Liver (tissue), 9 donors: ENCODE data around the gene GALK2. TPM values are rescaled to one million over a fixed set of nuclear protein-coding genes. Genes with fewer than 3 reads are reported as not detected.
"Not testable (repeated sequence)": the region's sequence is repeated elsewhere in the genome, so short reads cannot be mapped to it uniquely, and the experiment has no call there.

Experiments used
- DNase-seq: peaks from one replicate; pipeline ENCODE4 v3.0.0-alpha.2; 2017; ENCODE audit warnings: low spot score
- H3K27ac ChIP-seq, 2 donors: one replicate each; pipeline ENCODE4 v1.7.0; 2013; ENCODE audit warnings: inconsistent platforms in 2 of 2, low read length in 2 of 2, control low read depth in 1 of 2, low read depth in 1 of 2, mild to moderate bottlenecking in 1 of 2
- H3K27me3 ChIP-seq, 4 donors: one replicate each; pipeline versions ENCODE4 v1.6.1 to v1.7.0; 2013; ENCODE audit warnings: low read length in 3 of 4, inconsistent platforms in 1 of 4, mild to moderate bottlenecking in 1 of 4, moderate library complexity in 1 of 4; ENCODE audit not compliant: control insufficient read depth in 4 of 4, insufficient read depth in 4 of 4
- H3K36me3 ChIP-seq, 4 donors: one replicate each; pipeline versions ENCODE4 v1.6.1 to v1.7.0; 2013; ENCODE audit warnings: low read length in 3 of 4, mild to moderate bottlenecking in 3 of 4, low read depth in 1 of 4, moderate library complexity in 1 of 4; ENCODE audit not compliant: control insufficient read depth in 4 of 4, insufficient read depth in 3 of 4
- H3K4me1 ChIP-seq, 4 donors: one replicate each; pipeline versions ENCODE4 v1.6.1 to v1.7.0; 2013; ENCODE audit warnings: low read length in 3 of 4, mild to moderate bottlenecking in 3 of 4, moderate library complexity in 1 of 4; ENCODE audit not compliant: control insufficient read depth in 4 of 4, insufficient read depth in 4 of 4
- H3K4me3 ChIP-seq, 3 donors: one replicate each; pipeline versions ENCODE4 v1.6.1 to v1.7.0; 2013; ENCODE audit warnings: low read length in 3 of 3, control low read depth in 1 of 3, low read depth in 1 of 3, mild to moderate bottlenecking in 1 of 3
- H3K9ac ChIP-seq, 2 donors: one replicate each; pipeline ENCODE4 v1.7.0; 2013; ENCODE audit warnings: low read length in 2 of 2, mild to moderate bottlenecking in 2 of 2, moderate library complexity in 2 of 2, control low read depth in 1 of 2, low read depth in 1 of 2
- H3K9me3 ChIP-seq, 4 donors: one replicate each; pipeline versions ENCODE4 v1.6.1 to v1.7.0; 2013; ENCODE audit warnings: low read length in 3 of 4; ENCODE audit not compliant: control insufficient read depth in 4 of 4
- FOXA2 ChIP-seq: IDR thresholded peaks from 2 replicates; pipeline ENCODE4 v1.6.1; 2016; ENCODE audit warnings: antibody characterized with exemption
- GABPA ChIP-seq, 2 donors: IDR thresholded peaks in 1 of 2; conservative IDR thresholded peaks in 1 of 2; 2 replicates each; pipeline ENCODE4 v1.6.1; 2016; ENCODE audit warnings: antibody characterized with exemption in 2 of 2, mild to moderate bottlenecking in 1 of 2, moderate library complexity in 1 of 2
- HNF4A ChIP-seq, 2 donors: conservative IDR thresholded peaks; 2 replicates each; pipeline ENCODE4 v1.6.1; 2016; ENCODE audit warnings: antibody characterized with exemption in 2 of 2, mild to moderate bottlenecking in 2 of 2
- NR2F2 ChIP-seq: IDR thresholded peaks from 2 replicates; pipeline ENCODE4 v1.6.1; 2016; ENCODE audit warnings: antibody characterized with exemption
- RAD21 ChIP-seq, 2 donors: IDR thresholded peaks; 2 replicates each; pipeline ENCODE4 v1.6.1; 2016; ENCODE audit warnings: antibody characterized with exemption in 2 of 2, mild to moderate bottlenecking in 2 of 2
- REST ChIP-seq: IDR thresholded peaks from 2 replicates; pipeline ENCODE4 v1.6.1; 2016; ENCODE audit warnings: antibody characterized with exemption, mild to moderate bottlenecking
- RXRA ChIP-seq, 2 donors: IDR thresholded peaks; 2 replicates each; pipeline ENCODE4 v1.6.1; 2017 to 2018; ENCODE audit warnings: antibody characterized with exemption in 2 of 2, mild to moderate bottlenecking in 1 of 2
- SP1 ChIP-seq: IDR thresholded peaks from 2 replicates; pipeline ENCODE4 v1.6.1; 2018; ENCODE audit warnings: antibody characterized with exemption, mild to moderate bottlenecking
- TAF1 ChIP-seq: conservative IDR thresholded peaks from 2 replicates; pipeline ENCODE4 v1.6.1; 2016; ENCODE audit warnings: antibody characterized with exemption, mild to moderate bottlenecking
- YY1 ChIP-seq: IDR thresholded peaks from 2 replicates; pipeline ENCODE4 v1.6.1; 2016; ENCODE audit warnings: antibody characterized with exemption, mild to moderate bottlenecking
- WGBS: extraction: QIAGEN DNeasy Blood & Tissue Kit; methylation state at CpG from one replicate; pipeline ENCODE4 v1.1.7; 2013; 5-methylcytosine and 5-hydroxymethylcytosine counted together
- polyA plus RNA-seq, 2 donors: library from polyadenylated mRNA; stranded (reverse) in 1 of 2; unstranded in 1 of 2; fragments of 200-250 nt in 1 of 2; fragments of >200 nt in 1 of 2; fragmentation: Nextera tagmentation in 1 of 2; extraction: Ambion mirVana in 1 of 2; gene quantifications; one replicate each; pipeline versions ENCODE4 v1.2.1 to v1.2.3, GENCODE V29; 2013 to 2015
- total RNA-seq, 2 donors: library from RNA; depleted of rRNA; stranded (reverse); fragments of >200 nt; gene quantifications; one replicate each; pipeline ENCODE4 v1.2.3, GENCODE V29; 2014
- donor health status: healthy.
- donor health status: healthy.
- donor health status: healthy.
- donor health status: healthy.
- donor health status: healthy.

GALK2 gene
- total and polyA plus RNA-seq, 4 donors, result 18.1 to 57.0 (median 24.5) TPM

- H3K9me3 ChIP-seq, result no peaks in the 10 kb centered on the region
- no peak overlapping the region for H3K27ac ChIP-seq
- no peak overlapping the region for H3K9ac ChIP-seq
- DNase-seq, result no peak
- TF ChIP-seq RAD21 (IDR thresholded peaks at IDR 0.05) (no peak), GABPA (IDR thresholded peaks at IDR 0.05 in 1 of 2, conservative IDR thresholded peaks at IDR 0.05 in 1 of 2) (no peak), YY1 (no peak)
- no peak overlapping the region for H3K4me3 ChIP-seq
- H3K27me3 ChIP-seq, result no peaks in the 10 kb centered on the region
- peaks cover 0 to 12% (median 4%) of the 10 kb centered on the region in 4 donors for H3K4me1 ChIP-seq
- H3K36me3 ChIP-seq, result peaks cover 0 to 3% (median 0%) of the 10 kb centered on the region in 4 donors
- 92% methylated on average over 1 of the region's 1 CpG for WGBS
Measured at GRCh38 chr15:49179433-49180190, 9.6 kb downstream of the GALK2 start.

- no peak for DNase-seq
- Histone ChIP-seq H3K4me1 (no peaks in the 10 kb centered on the region), H3K36me3 (peaks cover 0 to 3% (median 0%) of the 10 kb centered on the region in 4 donors), H3K9me3 (no peaks in the 10 kb centered on the region), H3K27me3 (no peaks in the 10 kb centered on the region), H3K27ac (no peak overlapping the region), H3K9ac (no peak overlapping the region), H3K4me3 (no peak overlapping the region)
- 98% methylated on average over 4 of the region's 4 CpGs for WGBS
- no peak for TF ChIP-seq TAF1
- TF ChIP-seq RAD21 (IDR thresholded peaks at IDR 0.05), result no peak
- no peak for TF ChIP-seq NR2F2
- TF ChIP-seq SP1, result no peak
- TF ChIP-seq HNF4A (conservative IDR thresholded peaks at IDR 0.05), result no peak
- TF ChIP-seq RXRA (IDR thresholded peaks at IDR 0.05), result no peak
- TF ChIP-seq GABPA (IDR thresholded peaks at IDR 0.05 in 1 of 2, conservative IDR thresholded peaks at IDR 0.05 in 1 of 2), result no peak
- no peak for TF ChIP-seq REST
Measured at GRCh38 chr15:49182128-49182527, 12.1 kb downstream of the GALK2 start.

DNA sequence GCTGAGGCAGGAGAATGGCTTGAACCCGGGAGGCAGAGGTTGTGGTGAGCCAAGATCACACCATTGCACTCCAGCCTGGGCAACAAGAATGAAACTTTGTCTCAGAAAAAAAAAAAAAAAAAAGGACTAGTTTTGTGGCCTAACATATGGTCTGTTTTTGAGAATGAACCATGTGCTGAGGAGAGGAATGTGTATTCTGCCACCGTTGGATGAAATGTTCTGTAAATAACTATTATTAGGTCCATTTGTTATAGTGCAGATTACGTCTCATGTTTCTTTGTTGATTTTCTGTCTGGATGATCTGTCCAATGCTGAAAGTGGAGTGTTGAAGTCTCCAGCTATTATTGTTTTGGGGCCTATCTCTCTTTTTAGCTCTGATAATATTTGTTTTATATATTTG is 13.7 kb downstream of the GALK2 start:
- not testable (repeated sequence) for H3K27ac ChIP-seq, H3K4me1 ChIP-seq, DNase-seq, H3K4me3 ChIP-seq, H3K27me3 ChIP-seq, H3K9me3 ChIP-seq, H3K9ac ChIP-seq, H3K36me3 ChIP-seq
- WGBS, result 92% methylated on average over 3 of the region's 3 CpGs

DNA sequence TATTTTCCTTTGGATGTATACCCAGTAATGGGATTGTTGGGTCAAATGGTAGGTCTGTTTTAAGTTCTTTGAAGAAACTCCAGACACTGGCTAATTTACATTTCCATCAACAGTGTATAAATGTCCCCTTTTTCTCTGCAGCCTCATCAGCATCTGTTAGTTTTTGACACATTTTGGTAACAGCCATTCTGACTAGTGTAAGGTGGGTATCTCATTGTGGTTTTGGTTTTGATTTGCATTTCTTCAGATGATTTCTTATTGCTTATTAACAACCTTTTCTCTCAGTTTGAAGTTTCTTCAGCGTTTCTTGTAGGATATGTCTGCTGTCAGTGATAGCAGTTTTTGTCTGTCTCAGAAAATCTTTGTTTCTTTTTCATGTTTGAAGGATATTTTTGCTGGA is 15.4 kb downstream of the GALK2 start:
- Histone ChIP-seq H3K27ac (no peak overlapping the region), H3K9me3 (no peaks in the 10 kb centered on the region), H3K27me3 (no peaks in the 10 kb centered on the region), H3K9ac (no peak overlapping the region), H3K4me1 (no peaks in the 10 kb centered on the region), H3K4me3 (no peak overlapping the region), H3K36me3 (no peaks in the 10 kb centered on the region)
- TF ChIP-seq FOXA2 (no peak), YY1 (no peak)
- no peak for DNase-seq
- 85% methylated on average over 1 of the region's 1 CpG for WGBS
